IPS-18a (cell line): ENCODE data around the gene FNIP1.
A peak's percentile ranks its signal among the peaks of the same experiment; 100 is the strongest.

Experiments used
- H3K27ac ChIP-seq: one replicate; pipeline ENCODE4 v1.5.1; 2013; ENCODE audit warnings: low read length
- H3K27me3 ChIP-seq: one replicate; pipeline ENCODE4 v1.6.1; 2013; ENCODE audit warnings: mild to moderate bottlenecking, low read length; ENCODE audit not compliant: control insufficient read depth, insufficient read depth
- H3K36me3 ChIP-seq: one replicate; pipeline ENCODE4 v1.6.1; 2013; ENCODE audit warnings: low read depth, low read length; ENCODE audit not compliant: control insufficient read depth
- H3K4me1 ChIP-seq: one replicate; pipeline ENCODE4 v1.6.1; 2013; ENCODE audit warnings: low read depth, low read length; ENCODE audit not compliant: control insufficient read depth
- H3K4me3 ChIP-seq: one replicate; pipeline ENCODE4 v1.5.1; 2013; ENCODE audit warnings: low read length
- H3K9ac ChIP-seq: one replicate; pipeline ENCODE4 v1.6.1; 2013; ENCODE audit warnings: mild to moderate bottlenecking, low read length, moderate library complexity
- H3K9me3 ChIP-seq: one replicate; pipeline ENCODE4 v1.6.1; 2013; ENCODE audit warnings: low read depth, low read length; ENCODE audit not compliant: control insufficient read depth

The FNIP1 gene

DNA sequence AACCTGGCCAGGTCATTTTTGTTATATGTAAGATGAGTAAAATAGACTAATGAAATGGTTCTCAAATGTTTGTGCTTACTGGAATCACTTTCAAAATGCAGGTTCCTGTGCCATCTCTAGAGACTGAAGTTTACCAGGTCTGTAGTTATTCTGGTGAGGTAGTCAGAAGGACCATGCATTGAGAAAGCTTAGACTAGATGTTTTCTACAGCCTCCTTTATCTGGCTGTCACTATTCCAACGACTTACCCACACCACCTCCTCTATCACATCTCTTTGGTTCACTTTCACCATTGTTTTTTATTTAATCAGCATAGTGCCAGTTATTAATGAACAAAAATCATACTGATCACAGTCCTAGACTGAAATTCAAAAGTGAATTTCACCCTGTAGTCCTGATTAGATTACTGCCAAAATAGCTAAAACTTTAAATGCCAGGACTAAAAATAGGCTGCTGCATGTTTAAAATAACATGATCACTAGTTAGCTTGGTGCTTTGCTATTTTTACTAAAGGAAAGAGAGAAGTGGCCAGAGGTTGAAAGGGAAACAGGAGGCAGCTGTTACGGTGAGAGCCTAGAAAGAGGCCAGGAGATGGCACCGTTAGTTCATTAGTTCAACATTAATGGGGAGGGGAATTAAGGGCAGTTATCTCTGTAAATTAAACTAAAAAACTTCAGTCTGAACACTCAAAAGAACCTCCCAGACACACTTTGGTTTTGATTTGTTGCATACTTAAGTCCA, 13.9 kb upstream of the FNIP1 start:
- Histone ChIP-seq H3K9ac (no peak overlapping the region), H3K9me3 (no peaks in the 10 kb centered on the region), H3K4me3 (no peak overlapping the region), H3K27me3 (no peaks in the 10 kb centered on the region), H3K36me3 (no peaks in the 10 kb centered on the region), H3K27ac (no peak overlapping the region), H3K4me1 (peaks cover 7% of the 10 kb centered on the region)

DNA sequence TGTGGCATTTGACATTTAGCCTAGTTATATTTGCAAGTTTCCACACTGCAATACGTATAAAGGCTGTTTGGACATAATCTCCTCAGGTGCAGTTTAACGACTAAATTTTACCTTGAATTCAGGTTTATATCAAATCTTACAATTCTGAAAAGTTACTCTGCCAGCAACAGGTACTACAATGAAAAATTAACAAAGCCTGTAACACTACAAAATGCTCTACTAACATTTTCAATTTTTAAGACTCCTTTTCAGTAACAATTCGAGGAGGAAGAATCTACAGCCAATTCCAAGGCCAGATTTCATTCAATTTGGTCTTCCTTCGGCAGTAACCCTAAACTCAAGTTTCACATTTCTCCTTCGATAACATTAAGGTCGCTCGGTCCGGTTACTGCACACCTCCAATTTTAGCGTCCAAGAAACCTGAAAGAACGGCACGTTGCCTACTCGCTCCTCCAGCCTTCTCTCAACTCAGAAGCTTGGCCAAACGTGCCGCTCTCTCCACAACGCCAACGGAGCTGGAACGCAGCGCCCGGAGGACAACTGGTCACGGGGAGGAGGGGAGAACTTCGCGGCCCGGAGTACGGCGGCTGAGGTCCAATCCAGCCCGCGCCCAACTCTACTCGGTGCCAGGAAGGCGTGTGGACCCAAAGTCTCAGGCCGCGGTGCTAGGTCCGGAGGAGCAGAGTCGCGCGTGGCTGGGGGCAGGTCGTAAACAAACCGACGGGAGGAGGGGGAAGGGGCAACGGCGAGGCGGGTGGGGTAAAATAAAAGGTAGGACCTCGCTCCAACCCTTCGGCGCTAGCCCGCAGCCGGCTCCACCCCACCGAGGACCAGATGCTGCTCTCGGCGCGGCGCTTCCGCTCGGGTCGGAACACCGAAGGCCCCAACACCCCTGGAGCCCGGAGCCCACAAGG, 681 bp downstream of the FNIP1 start:
- peak overlapping the region; percentile 79 for H3K4me3 ChIP-seq
- H3K9ac ChIP-seq: peak overlapping the region; percentile 79
- H3K27ac ChIP-seq: no peak overlapping the region
- H3K4me1 ChIP-seq: peaks cover 3% of the 10 kb centered on the region
- no peaks in the 10 kb centered on the region for H3K36me3 ChIP-seq
- H3K27me3 ChIP-seq: peaks cover 21% of the 10 kb centered on the region
- no peaks in the 10 kb centered on the region for H3K9me3 ChIP-seq

DNA sequence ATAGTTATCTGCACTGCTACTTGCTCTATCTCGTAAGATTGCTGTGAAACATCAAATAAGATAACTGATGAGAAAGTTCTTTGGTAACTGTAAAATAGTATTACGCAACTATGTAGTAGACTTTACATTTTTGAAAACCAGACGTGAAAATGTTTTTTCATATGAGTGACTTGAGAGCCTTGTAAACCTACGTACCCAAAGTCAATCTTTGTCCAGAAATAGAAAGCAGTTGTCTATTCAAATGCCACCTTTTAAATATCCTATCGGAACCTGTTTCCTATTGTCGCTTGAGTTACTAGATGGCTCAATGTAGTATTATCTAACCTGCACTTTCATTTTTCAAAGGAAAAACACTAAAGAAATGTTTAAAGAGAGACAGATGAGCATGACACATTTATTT, 1.6 kb downstream of the FNIP1 start:
- Histone ChIP-seq H3K9me3 (no peaks in the 10 kb centered on the region), H3K27ac (no peak overlapping the region), H3K9ac (no peak overlapping the region), H3K27me3 (peaks cover 21% of the 10 kb centered on the region), H3K36me3 (no peaks in the 10 kb centered on the region), H3K4me1 (peaks cover 3% of the 10 kb centered on the region), H3K4me3 (peak overlapping the region; percentile 79)

DNA sequence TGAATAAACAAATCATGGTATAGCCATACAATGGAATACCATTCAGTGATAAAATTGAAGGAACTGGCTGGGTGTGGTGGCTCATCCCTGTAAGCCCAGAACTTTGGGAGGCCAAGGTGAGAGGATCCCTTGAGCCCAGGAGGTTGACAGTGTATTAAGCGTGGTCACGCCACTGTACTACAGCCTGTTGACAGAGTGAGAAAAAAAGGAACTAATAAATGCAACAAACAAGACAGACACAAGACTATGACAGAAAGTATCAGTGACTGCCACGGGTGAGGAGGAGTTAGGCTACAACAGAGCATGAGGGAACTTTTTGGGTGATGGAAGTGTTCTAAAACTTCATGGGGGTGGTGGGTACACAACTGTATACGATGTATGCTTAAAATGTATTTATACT, 2.2 kb downstream of the FNIP1 start:
- Histone ChIP-seq H3K27me3 (peaks cover 21% of the 10 kb centered on the region), H3K9ac (no peak overlapping the region), H3K9me3 (no peaks in the 10 kb centered on the region), H3K4me3 (no peak overlapping the region), H3K27ac (no peak overlapping the region), H3K4me1 (peaks cover 3% of the 10 kb centered on the region), H3K36me3 (no peaks in the 10 kb centered on the region)

DNA sequence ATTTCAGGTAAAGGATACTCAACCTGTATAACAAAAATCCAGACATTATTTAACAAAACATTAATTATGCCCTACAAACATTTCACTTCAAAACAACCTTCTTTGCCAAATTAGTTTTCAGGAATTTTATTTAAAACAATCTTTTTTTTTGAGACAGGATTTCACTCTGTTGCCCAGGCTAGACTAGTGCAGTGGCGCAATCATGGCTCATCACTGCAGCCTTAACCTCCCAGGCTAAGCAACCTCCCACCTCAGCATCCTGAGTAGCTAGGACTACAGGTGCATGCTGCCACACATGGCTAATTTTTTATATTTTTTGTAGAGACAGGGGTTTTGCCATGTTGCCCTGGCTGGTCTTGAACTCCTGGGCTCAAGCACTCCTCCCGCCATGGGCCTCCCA, 3.9 kb downstream of the FNIP1 start:
- no peak overlapping the region for H3K4me3 ChIP-seq
- no peak overlapping the region for H3K27ac ChIP-seq
- no peaks in the 10 kb centered on the region for H3K9me3 ChIP-seq

DNA sequence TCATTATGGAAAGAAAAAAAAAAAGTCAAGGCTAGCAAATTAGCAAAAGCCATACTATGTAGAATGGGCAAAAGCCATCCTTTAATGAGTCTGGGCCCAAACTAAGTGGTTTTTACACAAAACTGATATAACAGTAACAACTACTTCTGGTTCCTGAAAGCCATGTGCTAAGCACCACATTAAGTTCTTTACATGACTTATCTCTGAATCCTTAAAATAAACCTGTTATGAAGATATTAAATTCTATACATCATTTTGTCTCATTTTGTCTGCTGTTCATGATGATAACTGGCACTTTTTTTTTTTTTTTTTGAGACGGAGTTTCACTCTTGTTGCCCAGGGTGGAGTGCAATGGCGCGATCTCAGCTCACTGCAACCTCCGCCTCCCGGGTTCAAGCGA, 5.0 kb downstream of the FNIP1 start:
- H3K4me3 ChIP-seq: no peak overlapping the region
- H3K27ac ChIP-seq: no peak overlapping the region
- no peaks in the 10 kb centered on the region for H3K9me3 ChIP-seq
- H3K27me3 ChIP-seq: peaks cover 11% of the 10 kb centered on the region
- no peaks in the 10 kb centered on the region for H3K36me3 ChIP-seq
- peaks cover 3% of the 10 kb centered on the region for H3K4me1 ChIP-seq
- no peak overlapping the region for H3K9ac ChIP-seq

More for the DNA sequence above, 3.9 kb downstream of the FNIP1 start:
- Histone ChIP-seq H3K36me3 (no peaks in the 10 kb centered on the region), H3K4me1 (peaks cover 3% of the 10 kb centered on the region), H3K9ac (no peak overlapping the region), H3K27me3 (peaks cover 15% of the 10 kb centered on the region)

DNA sequence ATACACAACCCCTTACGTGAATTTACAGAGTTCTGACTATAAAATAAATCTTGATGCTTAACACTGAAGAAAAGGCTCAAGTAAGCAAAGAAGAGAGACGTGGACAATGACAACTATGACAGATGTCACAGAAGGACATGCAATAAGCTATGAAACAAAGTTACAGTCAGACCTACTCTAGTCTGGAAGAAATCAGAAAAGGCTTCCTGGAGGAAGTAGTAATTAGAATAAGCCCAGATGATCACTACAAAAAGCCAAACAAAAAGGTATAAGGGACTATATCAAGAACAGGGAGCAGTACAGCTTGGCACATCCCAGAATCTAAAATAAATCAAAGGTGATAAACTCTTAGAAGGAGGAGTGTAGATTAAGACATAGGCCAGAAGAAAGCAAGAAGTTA, 6.3 kb downstream of the FNIP1 start:
- Histone ChIP-seq H3K4me3 (no peak overlapping the region), H3K9me3 (no peaks in the 10 kb centered on the region), H3K27me3 (peaks cover 6% of the 10 kb centered on the region), H3K9ac (no peak overlapping the region), H3K36me3 (no peaks in the 10 kb centered on the region), H3K27ac (no peak overlapping the region), H3K4me1 (peaks cover 3% of the 10 kb centered on the region)

DNA sequence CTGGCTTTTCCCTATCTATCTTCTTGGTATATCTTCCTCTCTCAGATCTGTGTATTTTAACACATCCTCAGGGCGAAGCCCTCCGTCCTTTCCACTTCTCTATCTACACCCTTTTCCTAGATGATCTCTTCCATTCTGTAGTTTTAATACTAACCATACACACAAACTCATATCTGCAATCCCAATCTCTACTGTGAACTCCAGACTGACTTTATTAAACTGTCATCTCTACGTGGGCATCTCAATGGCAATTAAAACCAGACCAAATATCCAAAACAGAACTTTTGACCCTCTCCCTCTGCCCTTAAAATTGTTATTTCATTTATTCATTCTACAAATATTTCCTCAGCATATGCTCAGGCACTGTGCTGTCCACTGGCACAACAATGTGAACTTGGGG, 7.1 kb downstream of the FNIP1 start:
- Histone ChIP-seq H3K4me3 (no peak overlapping the region), H3K4me1 (no peaks in the 10 kb centered on the region), H3K36me3 (no peaks in the 10 kb centered on the region), H3K9ac (no peak overlapping the region), H3K27ac (no peak overlapping the region), H3K27me3 (no peaks in the 10 kb centered on the region), H3K9me3 (no peaks in the 10 kb centered on the region)

DNA sequence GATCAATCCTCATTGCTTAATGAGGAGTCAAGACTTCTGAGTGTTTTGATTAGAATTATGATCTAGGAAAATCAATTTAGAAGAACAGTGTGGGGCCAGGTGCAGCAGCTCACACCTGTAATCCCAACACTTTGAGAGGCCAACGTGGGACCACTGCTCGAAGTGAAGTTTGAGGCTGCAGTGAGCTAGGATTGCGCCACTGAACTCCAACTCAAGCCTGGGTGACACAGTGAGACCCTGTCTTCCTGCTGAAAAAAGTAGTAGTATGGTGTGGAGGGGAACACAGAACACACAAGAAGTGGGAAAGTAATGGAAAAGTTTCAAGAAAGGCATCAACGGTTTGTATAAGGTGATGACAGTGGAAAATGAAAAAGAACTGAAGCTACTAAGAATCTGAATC, 9.1 kb downstream of the FNIP1 start:
- H3K27me3 ChIP-seq: no peaks in the 10 kb centered on the region
- no peak overlapping the region for H3K27ac ChIP-seq
- no peak overlapping the region for H3K9ac ChIP-seq
- H3K9me3 ChIP-seq: no peaks in the 10 kb centered on the region
- H3K4me1 ChIP-seq: peaks cover 7% of the 10 kb centered on the region
- no peak overlapping the region for H3K4me3 ChIP-seq
- H3K36me3 ChIP-seq: no peaks in the 10 kb centered on the region

DNA sequence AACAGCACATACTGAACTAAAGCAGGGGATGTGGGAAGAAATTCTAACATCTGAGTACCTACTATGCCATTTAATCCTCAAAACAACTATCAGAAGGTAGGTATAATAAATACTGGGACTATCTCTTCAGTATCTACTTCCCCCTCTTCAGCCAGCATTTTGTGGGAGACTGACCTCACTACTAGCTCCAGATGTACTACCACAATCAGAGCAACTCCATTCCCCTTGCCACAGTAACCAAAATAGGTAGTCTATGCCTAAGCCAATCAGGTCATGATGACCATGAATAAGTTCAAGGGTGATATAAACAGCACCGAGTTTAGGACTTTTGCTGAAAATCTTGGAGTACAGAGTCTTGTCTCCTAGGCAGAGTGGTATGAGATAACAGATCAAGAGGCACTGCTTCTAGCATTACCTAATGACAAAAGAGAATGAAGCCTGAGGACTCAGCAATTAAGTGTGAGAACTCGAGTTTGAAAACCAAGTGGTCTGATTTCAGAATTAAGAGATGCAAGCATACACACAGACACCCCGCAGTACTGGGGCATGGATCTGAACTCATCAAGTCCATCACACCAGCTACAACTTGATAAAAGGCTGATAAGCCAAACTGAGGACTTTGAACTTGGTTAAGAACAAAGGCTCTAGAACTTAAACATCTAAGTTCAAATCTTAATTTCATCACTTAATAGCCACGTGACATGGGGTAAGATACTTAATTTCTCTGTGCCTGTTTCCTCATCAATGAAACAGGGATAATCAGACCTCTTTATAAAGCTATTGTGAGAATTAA, 9.7 kb downstream of the FNIP1 start:
- H3K36me3 ChIP-seq: no peaks in the 10 kb centered on the region
- no peaks in the 10 kb centered on the region for H3K27me3 ChIP-seq
- H3K9ac ChIP-seq: no peak overlapping the region
- H3K4me3 ChIP-seq: no peak overlapping the region
- H3K9me3 ChIP-seq: no peaks in the 10 kb centered on the region
- H3K4me1 ChIP-seq: peaks cover 7% of the 10 kb centered on the region
- no peak overlapping the region for H3K27ac ChIP-seq

DNA sequence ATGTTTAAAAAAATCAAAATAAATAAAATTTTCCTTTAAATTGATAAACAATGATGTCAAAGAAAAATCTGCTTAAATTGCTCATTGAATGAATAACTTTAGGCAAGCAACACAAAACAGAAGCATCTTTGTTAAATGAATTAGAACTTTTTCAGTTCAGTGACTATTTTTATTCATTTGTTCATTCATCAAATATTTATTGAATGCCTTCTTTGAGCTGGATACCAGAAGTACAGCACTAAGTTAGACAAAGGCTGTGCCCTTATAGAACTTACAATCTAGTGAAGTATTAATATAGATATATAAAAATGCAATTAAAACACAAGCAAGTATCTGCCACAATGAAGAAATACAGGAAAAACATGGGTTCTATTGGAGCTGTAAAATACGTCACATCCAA, 10.8 kb downstream of the FNIP1 start:
- Histone ChIP-seq H3K4me3 (no peak overlapping the region), H3K9me3 (no peaks in the 10 kb centered on the region), H3K4me1 (peaks cover 7% of the 10 kb centered on the region), H3K27me3 (no peaks in the 10 kb centered on the region), H3K9ac (no peak overlapping the region), H3K36me3 (no peaks in the 10 kb centered on the region), H3K27ac (no peak overlapping the region)
